K562 treated with DMSO at 1 percent for 48 hours (cell line): ENCODE data around the gene PPFIA4. TPM values are rescaled to one million over a fixed set of nuclear protein-coding genes. Genes with fewer than 3 reads are reported as not detected.

Source experiments
- total RNA-seq: library from RNA; unstranded; fragments of 300-600 nt; gene quantifications from 2 replicates; pipeline ENCODE4 v1.2.3, GENCODE V29; 2022; ENCODE audit warnings: low replicate concordance; ENCODE audit errors: extremely low read depth

The PPFIA4 gene
- total RNA-seq: not detected in 2 replicates

DNA sequence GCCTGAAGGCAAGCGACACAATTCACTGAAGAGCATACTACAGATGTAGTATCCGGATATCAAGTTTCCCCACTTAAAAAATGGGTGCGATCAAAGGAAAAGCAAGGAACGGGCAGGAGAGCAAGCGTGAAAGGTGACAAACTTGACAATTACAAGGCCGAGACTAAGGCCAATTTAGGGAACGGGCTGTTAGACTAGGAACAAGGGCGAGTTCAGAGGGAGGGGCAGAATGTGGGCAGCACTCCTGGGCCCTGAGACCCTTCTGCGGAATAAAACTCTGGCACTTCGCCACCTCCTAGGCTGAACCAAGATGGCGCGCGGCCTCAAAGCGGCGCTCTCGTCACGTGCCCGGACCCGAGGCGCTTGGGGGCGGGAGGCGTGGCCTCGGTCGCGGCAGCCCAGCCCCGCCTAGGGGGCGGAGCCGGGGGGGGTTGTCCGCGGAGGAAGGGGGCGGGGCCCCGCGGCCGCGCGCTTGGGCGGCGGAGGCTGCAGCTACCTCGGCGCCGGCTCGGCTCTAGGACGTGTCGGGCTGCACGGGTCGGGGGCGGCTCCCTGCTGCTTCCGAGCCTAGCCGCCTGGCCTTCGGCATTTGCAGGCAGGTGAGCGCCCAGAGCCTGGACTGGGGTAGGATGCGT is at the start of gene PPFIA4:
PPFIA4 (plus strand) TSS at position 461 of the 635 bp plus-strand sequence. CDS start 12,518 bp downstream, outside the sequence.

DNA sequence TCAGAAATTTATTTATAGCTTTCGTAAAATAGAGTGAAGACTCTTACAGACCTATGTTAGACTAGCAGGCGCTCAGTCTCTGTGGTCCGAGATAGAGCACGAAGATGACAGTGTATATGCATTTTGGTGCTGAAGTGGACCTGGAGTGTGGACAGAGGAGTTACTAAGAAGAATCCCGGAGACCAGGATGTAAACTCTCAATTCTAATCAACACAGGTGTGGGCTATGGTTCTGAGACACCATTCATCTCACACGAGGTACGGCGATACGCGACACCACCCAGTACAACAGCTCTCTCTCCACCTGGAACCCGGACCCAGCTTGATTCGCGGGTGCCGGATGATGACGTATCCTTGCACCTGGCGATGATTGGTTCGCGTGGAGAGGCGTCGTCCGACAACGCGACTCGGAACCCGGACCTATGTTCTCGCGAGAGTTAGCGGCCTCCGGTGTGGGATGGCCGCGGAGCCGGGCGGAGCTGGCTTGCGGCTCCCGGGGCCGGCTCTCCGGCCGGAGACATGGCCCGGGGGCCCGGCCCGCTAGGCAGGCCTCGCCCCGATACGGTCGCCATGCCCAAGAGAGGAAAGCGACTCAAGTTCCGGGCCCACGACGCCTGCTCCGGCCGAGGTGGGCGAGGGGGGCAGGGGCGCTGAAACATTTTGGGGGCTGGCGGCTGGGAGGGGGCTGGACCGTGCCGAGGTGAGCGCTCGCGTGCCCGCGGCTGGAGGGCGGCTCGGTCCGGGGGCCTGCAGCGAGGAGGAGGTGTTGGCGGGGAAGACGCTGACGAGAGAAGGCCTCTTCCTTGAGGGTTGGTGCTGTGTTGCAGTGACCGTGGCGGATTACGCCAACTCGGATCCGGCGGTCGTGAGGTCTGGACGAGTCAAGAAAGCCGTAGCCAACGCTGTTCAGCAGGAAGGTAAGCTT is 19.1 kb upstream of the PPFIA4 start, which contains the start of gene TMEM183A:
TMEM183A (plus strand) TSS at position 427 of the 924 bp plus-strand sequence; CDS start at position 519, 92 bp downstream.

DNA sequence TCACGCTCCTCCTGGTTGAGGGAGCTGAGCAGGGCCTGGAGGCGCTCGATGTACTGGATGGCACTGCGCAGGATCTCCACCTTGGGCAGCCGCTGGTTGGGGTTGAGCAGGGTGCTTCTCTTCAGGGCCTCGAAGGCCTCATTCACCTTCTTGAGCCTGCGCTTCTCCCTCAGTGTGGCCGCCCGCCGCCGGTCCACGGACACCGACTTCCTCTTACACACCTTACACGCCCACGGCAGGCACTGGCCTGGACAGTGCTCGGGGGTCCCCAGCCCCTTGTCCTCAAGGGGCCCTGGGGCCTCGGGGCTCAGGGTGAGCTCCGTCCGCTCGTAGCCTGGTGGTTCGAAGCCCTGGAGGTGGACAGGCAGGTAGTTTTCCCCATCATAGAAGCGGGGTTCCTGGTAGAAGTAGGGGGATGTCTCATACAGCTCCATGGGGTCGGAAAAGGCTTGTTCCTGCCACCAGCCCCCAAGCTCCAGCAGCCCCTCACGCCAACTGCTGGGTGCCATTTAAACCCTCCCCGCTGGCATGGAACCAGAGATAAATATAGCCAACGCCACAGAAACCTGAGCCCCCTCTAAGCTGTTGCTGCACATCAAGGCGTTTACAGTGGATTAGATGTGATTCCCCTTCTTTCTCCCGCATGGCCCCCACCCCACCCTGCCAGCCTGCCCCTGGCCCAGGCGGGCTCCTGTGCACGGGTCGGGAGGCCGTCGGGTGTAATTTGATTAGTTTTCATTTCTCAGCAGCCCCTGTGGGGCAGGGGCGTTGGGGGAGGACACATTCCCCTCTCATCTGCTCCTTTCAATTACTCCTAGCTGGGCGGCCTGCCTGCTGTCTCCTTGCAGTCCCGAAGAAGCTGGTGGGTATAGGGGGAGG is 59.5 kb downstream of the PPFIA4 start, which contains the start of gene MYOG:
MYOG (minus strand) TSS at position 485 of the 879 bp plus-strand sequence; CDS start at position 434, 51 bp downstream.

DNA sequence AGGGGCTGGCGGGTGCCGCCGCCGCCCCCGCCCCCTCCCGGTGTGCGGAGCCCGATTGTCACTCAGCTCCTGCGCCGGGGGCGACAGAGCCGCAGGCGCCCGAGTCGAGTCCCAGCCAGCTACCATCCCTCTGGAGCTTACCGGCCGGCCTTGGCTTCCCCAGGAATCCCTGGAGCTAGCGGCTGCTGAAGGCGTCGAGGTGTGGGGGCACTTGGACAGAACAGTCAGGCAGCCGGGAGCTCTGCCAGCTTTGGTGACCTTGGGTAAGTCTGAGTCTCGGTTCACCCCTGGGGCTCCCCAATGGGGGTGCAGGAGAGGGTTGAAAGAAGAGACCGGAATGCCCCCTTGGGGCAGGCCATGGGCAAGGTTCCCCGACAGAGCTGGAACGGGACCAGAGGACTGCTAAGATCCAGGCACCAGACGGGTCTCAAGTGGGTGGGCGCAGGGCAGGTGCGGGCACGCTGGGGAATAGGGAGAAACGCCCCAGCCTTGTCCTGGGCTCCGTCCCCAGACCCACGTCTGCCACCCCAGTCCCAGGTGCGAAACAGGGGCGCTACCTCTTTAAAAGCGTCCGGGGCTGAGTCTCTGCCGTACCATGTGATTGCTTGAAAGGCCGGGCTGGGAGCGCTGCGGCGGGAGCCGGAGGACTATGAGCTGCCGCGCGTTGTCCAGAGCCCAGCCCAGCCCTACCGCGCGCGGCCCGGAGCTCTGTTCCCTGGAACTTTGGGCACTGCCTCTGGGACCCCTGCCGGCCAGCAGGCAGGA is 101.6 kb downstream of the PPFIA4 start, which contains the start of gene ADORA1:
ADORA1 (plus strand) TSS at position 61 of the 765 bp plus-strand sequence. CDS start 1,116 bp downstream, outside the sequence.

Other genes with a start within 250 kb of the PPFIA4 start
- not detected in 2 replicates for gene KDM5B, start 218.1 kb upstream of the PPFIA4 start, total RNA-seq
- gene PCAT6, start 215.5 kb upstream of the PPFIA4 start, total RNA-seq: not detected in 2 replicates
- gene RABIF, start 137.3 kb upstream of the PPFIA4 start, total RNA-seq: not detected in 2 replicates
- gene KLHL12, start 99.3 kb upstream of the PPFIA4 start, total RNA-seq: not detected in 2 replicates
- gene ADIPOR1, start 68.2 kb upstream of the PPFIA4 start, total RNA-seq: not detected in 2 replicates
- gene CYB5R1, start 59.2 kb upstream of the PPFIA4 start, total RNA-seq: not detected in 2 replicates
- not detected in 2 replicates for gene TMEM183A, start 19.1 kb upstream of the PPFIA4 start, total RNA-seq
- gene MYOG, start 59.5 kb downstream of the PPFIA4 start, total RNA-seq: not detected in 2 replicates
- not detected in 2 replicates for gene ADORA1, start 101.2 kb downstream of the PPFIA4 start, total RNA-seq
- gene MYBPH, start 149.3 kb downstream of the PPFIA4 start, total RNA-seq: not detected in 2 replicates
- gene CHI3L1, start 160.2 kb downstream of the PPFIA4 start, total RNA-seq: not detected in 2 replicates
- not detected in 2 replicates for gene CHIT1, start 203.2 kb downstream of the PPFIA4 start, total RNA-seq